GM21360 (cell line): ENCODE results near the gene TNFAIP8.

Source experiments
- ATAC-seq: cut with Tn5 transposase; IDR thresholded peaks from one replicate; pipeline ENCODE4 v1.9.1; 2021; ENCODE audit warnings: mild to moderate bottlenecking, moderate library complexity; ENCODE audit not compliant: unreplicated experiment

Gene TNFAIP8

GRCh38 chr5:119389288-119390030, 33.6 kb downstream of the TNFAIP8 start:
- no peak for ATAC-seq

DNA sequence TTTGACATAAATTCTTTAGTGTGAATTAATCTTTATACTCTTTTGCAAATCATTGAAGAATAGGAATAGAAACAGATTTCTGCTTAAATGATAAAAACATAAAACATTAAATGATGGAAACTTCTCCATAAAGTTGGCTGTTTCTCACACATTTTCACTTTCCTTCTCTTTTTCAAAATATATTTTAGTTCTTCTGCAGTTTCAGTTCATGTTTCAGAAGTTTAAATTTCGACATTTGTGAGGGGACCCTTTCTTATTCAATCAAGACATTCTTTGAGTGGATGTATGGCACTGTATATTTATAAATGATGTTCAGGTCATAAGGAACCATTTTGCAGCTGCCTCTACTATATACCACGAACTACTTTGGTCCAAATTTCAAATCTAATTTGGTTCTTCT, 34.6 kb downstream of the TNFAIP8 start:
- ATAC-seq: no peak

GRCh38 chr5:119393201-119393691, 37.4 kb downstream of the TNFAIP8 start:
- no peak for ATAC-seq

DNA sequence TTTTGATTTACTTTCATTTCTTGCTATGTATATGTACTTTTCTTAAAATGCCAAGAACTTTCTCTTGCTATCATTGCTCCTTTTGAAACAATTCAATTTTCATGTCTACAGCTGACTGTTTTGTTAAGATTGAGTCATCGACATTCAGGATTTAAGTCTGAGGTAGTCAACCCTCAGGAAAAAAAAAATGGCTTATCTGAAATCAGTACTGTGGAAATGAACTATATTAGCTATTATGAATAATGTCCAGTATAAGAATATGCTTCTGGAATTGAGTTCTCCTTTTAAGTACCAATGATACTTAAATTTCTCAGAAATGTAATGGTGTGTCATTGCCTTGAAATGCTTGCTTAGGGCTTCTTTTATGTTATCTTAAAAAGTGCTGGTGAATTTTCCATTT, 37.9 kb downstream of the TNFAIP8 start:
- ATAC-seq: no peak

DNA sequence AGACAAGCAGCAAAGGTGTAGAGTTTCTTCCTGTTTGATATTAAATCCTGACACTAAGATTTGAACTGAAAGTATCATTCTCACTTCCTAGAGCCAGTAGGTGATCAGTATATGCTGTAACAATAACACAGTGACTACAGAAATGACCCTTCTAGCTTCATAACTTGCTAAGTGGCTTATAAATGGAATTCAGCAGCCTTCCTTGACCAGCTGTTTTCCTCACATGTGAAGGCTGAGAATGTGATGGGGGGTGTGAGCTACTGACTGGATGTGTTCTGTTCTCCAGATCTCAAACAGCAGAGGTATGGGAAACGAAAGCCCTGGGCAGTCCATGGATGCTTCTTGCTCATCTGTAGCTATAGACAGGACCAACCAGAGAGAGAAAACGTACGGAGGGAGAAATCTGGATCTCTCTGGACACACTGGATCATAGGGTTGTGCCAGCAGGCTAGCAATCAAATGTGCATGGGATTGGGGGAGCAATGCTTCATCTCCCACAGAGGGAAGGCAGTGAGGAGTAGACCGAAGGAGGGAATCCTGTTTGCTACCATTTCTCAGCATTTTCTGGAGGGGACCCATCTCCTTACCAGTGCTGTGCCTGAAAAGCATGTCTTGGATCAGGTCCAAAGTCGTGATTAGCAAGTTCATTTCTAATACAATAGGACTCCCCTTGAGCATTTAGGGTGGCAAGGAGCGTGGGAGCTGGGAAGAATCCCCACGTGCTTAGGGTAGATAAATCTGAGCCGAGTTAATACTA, 39.4 kb downstream of the TNFAIP8 start:
- ATAC-seq: peak; percentile 44

DNA sequence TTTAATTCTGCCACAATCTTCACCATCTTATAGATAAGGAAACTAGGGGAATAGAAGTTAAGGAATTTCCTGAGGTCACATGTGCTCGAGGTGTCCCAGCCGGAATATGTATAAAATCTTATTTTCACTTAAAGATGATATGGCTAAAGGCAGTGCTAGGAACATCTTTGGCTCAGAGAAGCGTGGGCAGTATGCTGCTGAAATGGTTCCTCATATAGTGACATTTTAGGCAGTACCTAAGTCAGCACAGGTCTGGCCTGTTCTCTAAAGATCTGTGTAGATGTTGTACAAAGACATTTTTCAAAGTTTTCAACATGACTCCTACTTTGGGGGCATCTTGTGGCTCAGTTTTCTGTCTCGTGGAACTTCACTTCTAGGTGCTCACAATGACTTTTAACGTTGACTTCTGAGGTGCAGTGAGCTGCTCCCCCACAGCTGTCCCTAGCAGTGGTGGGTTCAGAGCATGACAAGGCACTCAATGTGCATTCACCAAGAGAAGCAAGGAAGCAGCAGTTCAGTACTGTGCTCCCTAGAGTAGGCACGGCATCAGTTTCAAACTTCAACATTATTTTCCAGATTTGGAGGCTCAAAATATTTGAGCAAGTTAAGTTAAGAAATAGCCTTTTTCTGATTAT, 40.3 kb downstream of the TNFAIP8 start:
- no peak for ATAC-seq

DNA sequence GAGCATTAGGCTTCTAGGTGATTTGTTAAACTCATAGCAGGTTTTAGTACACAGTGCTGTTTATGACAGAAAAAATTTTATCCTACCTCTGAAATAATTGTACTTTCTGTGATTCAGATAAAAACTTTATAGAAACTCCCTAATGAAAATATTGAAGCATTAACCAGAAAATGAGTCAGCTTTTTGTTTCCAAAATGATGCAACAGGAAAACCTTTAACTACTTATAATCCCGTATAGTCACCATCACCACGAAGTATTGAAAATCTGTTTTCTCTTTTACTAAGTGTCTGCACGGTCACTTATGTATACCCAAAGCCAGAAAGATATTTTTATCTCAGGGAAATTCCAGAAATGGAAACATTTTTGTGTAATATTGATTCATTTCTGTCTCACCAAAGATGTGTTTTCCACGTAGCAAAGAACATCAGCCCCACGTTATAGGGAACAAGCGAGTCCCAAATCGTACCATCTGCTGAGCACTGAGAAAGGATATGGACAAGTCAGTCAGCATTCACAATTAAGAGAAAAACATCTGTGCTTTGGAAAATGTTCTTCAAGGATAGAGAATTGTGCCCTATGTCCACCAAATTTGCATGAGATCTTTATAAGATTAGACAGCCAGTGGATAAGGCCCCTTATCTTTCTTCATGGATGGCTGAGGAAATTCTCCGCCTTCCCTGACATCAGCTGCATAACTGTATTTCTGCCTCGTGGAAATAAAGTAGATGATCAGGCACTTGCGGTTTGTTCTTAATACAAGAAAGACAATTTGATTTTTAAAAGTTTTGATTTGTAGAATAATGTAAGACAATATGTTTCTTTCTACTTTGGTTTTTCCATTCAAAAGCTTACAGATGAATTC, 41.9 kb downstream of the TNFAIP8 start:
- peak; percentile 48 for ATAC-seq

DNA sequence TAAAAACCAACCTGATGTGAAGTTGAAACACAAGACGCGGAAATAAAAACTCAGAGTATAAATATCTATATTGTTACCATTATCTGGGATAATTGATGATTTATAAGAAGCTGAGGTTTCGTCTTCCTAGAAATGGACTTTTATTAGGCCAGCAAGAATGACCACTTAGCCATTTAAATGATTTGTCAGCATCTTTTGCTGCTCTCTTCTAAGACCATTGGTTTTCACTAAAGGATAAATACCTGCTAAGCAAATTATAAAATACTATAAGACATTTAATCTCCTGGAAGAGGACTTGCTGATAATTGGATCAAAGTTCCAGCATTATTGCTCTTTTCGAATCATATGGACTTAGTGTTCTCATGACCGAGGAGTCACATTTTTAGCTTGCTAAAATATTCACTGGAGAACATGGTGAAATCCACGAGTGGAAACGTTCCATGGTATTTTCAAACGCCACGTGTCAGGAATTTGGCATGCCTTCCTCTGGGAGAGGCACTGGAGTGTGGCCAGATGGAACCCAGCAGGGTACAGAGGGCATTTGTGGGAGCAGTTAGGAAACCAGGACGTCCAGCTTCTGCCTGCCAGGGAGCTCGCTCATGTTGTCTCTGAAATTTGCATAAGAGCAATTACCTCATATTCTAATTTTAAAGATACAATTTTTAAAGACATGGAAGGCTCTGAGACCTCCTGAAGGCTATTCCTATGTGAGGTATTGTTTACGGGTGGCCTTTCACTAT, 43.1 kb downstream of the TNFAIP8 start:
- ATAC-seq: no peak

DNA sequence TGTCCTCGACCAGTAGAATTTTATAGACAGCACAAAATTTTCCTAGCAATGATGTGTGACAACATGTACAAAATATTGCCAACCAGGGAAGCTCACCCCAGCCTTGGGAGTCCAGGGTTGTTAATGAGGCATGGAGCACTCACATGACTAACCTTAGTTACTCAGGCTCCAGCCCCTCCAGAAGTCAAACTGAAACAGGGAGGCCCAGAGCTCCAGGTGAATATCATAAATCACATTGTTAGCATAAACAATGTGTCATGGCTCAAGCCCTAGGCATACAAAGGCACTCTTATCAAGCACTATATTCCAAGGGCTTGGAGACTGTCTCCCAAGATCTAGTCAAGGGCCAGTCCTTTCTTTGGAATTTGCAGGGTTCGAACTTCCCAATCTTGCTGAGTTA, 44.4 kb downstream of the TNFAIP8 start:
- ATAC-seq: no peak

- no peak for ATAC-seq
These were observed 46.3 kb downstream of the TNFAIP8 start for GRCh38 chr5:119402081-119402480.

GRCh38 chr5:119402555-119402954, 46.7 kb downstream of the TNFAIP8 start:
- ATAC-seq: no peak

DNA sequence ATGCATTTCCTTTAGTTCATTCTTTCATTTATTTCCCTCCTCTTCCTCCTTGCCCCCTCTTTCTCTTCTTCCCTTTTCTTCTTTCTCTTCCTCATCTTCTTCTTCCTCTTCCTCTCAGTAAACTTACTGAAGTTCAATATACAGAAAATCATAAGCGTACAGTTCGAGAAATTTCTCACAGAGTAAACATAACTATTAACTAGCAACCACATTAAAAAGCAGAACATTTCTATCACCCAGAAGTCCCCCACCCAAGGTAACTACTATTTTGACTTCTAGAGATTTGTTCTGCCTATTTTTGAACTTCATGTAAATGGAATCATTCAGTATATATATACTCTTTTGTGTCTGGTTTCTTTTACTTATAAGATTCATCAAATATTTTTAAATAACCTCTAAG, 48.2 kb downstream of the TNFAIP8 start:
- no peak for ATAC-seq

- ATAC-seq: peak; percentile 41
These were observed 49.6 kb downstream of the TNFAIP8 start for GRCh38 chr5:119405419-119405818.

DNA sequence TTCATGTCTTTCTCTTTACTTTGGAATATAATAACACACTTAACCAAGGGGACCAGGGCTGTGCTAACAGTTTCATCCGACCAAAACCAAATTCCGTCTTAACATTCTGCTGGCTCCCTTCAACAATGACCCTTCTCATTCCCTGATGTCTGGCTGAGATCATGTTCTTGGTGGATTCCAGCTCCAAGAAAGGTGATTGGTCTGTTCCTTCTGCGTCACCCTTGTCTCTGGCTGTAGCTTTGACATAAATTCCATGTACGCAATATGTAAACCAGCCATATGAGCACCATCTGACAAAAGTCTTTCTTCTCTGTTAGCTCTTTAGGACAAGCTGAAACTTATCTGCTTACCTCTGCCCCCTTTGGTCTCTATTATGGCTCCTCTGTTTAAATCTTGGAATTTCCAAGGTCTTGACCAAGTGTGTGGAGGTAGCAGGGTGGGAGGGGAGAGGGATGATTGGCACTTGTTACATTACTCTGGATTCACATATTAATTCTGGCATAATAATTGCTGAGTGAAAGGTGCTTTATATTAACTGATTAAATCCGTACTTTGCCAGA, 50.8 kb downstream of the TNFAIP8 start:
- no peak for ATAC-seq

- no peak for ATAC-seq
These were observed 53.5 kb downstream of the TNFAIP8 start for GRCh38 chr5:119409235-119409815.

GRCh38 chr5:119410448-119411159, 54.8 kb downstream of the TNFAIP8 start:
- peak; percentile 40 for ATAC-seq

DNA sequence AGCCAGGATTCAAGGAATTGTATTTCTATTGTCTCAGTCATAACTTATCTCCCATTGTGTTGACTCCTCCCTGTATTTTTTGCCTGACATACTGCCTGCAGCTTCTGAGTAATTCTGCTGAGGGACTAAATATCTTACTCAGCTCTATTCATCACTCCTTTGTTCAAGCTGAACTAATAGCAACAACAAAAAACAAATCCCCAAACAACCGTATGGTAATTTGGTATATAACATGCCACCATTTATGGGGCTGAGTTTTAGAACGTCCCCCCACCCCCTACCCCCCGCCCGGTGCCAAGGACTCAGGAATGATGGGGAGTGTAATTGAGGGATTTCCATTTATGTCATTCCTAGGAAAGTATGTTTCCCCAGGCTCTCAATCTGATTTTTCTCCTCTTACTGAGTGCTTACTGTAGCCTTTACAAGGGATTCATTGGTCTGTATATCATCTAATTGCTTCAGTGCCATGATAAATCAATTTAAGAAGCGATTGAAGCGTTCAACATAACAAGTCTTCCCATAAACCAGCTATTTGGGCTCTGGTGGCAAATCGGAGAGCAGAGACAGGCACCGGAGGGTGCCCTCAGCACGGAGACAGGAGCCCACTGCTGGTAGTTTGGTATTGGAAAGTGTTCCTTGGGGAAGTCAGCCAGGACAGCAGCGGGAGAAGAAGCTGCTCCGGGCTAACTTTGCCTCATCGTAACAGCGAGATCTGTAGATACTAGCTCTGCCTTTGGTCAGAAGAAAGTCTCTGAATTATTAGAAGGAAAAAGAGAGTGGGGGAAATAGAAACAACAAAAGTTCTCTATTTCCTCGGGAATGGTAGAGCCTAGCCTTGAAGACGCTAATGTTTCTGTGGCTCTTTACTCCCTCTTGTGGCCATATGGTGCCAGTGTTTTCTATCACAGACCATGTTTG, 55.8 kb downstream of the TNFAIP8 start:
- peak; percentile 60 for ATAC-seq
